ENCODE data around the gene TSGA10.
A peak's percentile ranks its signal among the peaks of the same experiment; 100 is the strongest.

Gene TSGA10

DNA sequence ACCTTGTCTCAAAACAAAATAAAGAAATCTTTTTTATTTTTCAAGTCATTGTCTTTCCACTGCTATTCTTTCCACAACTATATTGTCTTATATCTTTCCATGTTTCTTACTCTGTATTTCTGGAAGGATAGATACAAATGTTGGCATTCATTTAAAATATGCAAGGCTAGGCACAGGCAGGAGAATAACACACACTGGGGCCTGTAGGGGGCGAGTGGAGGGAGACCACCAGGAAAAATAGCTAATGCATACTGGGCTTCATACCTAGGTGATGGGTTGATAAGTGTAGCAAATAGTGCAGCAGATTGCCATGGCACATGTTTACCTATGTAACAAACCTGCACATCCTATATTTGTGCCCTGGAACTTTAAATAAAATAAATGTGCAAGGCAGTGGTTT, 35.8 kb upstream of the TSGA10 start:
- in situ Hi-C loops (cut with HindIII; ENCODE audit: low pct_ligation_motif_present, low sequenced_read_pairs): no loop called here

DNA sequence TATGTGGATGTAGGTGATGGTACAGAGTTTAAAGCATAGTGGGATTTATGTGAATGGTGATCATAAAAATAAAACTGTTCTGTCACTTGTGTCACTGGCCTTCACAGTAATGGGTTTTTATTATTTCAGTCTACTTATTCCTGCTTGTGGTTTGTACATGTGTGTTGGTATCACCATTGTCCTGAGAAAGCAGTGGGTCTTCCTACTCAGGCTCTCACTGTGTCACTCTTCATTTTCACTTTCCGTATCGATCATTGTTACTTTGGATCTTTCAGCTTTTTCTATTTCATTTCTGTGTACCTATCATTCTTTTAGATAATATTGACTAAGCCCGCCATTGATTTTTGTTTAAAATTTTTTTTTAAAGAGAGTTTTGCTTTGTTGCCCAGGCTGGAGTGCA, 33.6 kb upstream of the TSGA10 start:
- in situ Hi-C loops (cut with HindIII; ENCODE audit: low pct_ligation_motif_present, low sequenced_read_pairs): no loop called here
- Histone ChIP-seq H3K27ac (no peak overlapping the region), H3K27me3 (replicated peaks) (no peaks in the 10 kb centered on the region), H3K4me3 (ENCODE audit: low read depth, low read length) (no peak overlapping the region), H3K36me3 (replicated peaks) (peaks cover 5% of the 10 kb centered on the region)
- DNase-seq: no peak
- TF ChIP-seq, protein P1, sequence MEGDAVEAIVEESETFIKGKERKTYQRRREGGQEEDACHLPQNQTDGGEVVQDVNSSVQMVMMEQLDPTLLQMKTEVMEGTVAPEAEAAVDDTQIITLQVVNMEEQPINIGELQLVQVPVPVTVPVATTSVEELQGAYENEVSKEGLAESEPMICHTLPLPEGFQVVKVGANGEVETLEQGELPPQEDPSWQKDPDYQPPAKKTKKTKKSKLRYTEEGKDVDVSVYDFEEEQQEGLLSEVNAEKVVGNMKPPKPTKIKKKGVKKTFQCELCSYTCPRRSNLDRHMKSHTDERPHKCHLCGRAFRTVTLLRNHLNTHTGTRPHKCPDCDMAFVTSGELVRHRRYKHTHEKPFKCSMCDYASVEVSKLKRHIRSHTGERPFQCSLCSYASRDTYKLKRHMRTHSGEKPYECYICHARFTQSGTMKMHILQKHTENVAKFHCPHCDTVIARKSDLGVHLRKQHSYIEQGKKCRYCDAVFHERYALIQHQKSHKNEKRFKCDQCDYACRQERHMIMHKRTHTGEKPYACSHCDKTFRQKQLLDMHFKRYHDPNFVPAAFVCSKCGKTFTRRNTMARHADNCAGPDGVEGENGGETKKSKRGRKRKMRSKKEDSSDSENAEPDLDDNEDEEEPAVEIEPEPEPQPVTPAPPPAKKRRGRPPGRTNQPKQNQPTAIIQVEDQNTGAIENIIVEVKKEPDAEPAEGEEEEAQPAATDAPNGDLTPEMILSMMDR (IDR thresholded peaks at IDR 0.05; ENCODE audit: low read depth, low read length, missing control alignments): no peak

More for the DNA sequence above, 35.8 kb upstream of the TSGA10 start:
- peaks cover 11% of the 10 kb centered on the region for H3K36me3 ChIP-seq (replicated peaks)
- TF ChIP-seq, protein P1 (IDR thresholded peaks at IDR 0.05; ENCODE audit: low read depth, low read length, missing control alignments): peak; percentile 42
- H3K4me3 ChIP-seq (ENCODE audit: low read depth, low read length): no peak overlapping the region
- H3K27me3 ChIP-seq (replicated peaks): no peaks in the 10 kb centered on the region
- DNase-seq: no peak
- H3K27ac ChIP-seq: no peak overlapping the region

DNA sequence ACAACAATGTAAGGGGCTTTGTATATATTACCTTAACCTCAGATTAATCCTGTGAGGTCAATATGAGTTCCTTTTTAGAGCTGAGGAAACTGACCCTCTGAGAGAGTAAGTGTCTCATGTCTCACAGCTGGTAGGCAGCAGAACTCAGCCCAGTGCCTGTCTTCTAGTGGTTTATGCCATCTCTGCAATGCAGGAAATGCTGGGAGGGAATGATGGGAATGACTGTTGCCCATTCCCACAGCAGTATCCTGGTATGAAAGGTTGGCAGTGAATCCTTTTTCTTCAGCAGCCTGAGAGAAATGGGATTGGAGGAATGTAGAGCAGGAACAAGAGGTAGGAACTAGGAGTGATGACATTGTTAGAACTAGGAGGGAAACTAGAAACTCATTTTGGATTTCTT, 32.3 kb upstream of the TSGA10 start:
- in situ Hi-C loops (cut with HindIII; ENCODE audit: low pct_ligation_motif_present, low sequenced_read_pairs): no loop called here
- TF ChIP-seq, protein P1 (IDR thresholded peaks at IDR 0.05; ENCODE audit: low read depth, low read length, missing control alignments): no peak
- Histone ChIP-seq H3K4me3 (ENCODE audit: low read depth, low read length) (no peak overlapping the region), H3K27me3 (replicated peaks) (no peaks in the 10 kb centered on the region), H3K27ac (no peak overlapping the region), H3K36me3 (replicated peaks) (peaks cover 3% of the 10 kb centered on the region)
- no peak for DNase-seq

DNA sequence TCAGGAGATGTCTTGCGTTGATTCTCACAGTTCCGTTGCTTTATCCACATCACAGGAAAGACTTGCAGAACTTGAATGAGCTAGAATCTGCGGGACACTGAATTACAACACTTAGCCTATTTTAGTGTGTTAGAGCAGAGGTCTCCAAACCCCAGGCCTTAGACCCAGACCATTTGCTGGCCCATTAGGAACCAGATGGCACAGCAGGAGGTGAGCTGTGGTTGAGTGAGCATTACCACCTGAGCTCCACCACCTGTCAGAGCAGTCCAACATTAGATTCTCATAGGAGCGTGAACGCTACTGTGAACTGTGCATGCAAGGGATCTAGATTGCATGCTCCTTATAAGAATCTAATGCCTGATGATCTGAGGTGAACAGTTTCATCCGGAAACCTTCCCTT, 30.1 kb upstream of the TSGA10 start:
- H3K4me3 ChIP-seq (ENCODE audit: low read depth, low read length): no peak overlapping the region
- no peak for DNase-seq
- H3K27me3 ChIP-seq (replicated peaks): no peaks in the 10 kb centered on the region
- in situ Hi-C loops (cut with HindIII; ENCODE audit: low pct_ligation_motif_present, low sequenced_read_pairs): no loop called here
- no peaks in the 10 kb centered on the region for H3K36me3 ChIP-seq (replicated peaks)
- TF ChIP-seq, protein P1 (IDR thresholded peaks at IDR 0.05; ENCODE audit: low read depth, low read length, missing control alignments): no peak
- H3K27ac ChIP-seq: no peak overlapping the region

DNA sequence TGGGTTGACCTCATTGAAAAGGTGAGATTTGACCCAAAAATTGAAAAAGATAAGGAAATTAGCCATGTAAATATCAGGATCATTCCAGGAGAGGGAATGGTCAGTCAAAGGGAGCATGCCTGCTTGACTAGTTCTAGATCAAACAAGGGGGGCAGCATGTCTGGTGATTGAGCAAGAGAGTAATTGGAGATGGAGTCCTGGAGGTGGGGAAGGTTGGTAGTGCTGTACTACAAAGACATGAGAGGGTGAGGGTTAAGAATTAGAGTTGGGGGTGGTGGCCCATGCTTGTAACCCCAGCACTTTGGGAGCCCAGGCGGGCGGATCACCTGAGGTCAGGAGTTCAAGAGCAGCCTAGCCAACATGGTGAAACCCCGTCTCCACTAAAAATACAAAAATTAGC, 28.3 kb upstream of the TSGA10 start:
- TF ChIP-seq, protein P1 (IDR thresholded peaks at IDR 0.05; ENCODE audit: low read depth, low read length, missing control alignments): no peak
- H3K4me3 ChIP-seq (ENCODE audit: low read depth, low read length): no peak overlapping the region
- in situ Hi-C loops (cut with HindIII; ENCODE audit: low pct_ligation_motif_present, low sequenced_read_pairs): no loop called here

DNA sequence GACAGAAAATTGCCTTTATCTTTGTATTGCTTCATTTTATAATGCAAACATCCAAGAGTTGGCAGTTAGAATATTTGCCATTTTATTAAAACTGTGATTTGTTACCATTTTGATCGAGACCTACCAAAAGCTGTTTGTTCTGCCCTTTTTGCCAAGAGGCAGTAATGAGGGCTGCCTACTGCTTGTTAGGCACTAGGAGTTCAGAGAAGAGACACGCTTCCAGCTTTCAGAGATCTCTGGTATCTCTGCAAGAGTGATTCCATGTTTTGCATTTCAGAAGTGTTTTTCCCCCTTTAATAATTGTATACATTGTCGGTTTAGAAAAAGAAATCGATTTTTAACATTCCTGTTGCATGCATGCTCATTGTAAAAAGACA, 26.9 kb upstream of the TSGA10 start:
- H3K4me3 ChIP-seq (ENCODE audit: low read depth, low read length): peak overlapping the region; percentile 98
- DNase-seq: peak; percentile 5
- TF ChIP-seq, protein P1 (IDR thresholded peaks at IDR 0.05; ENCODE audit: low read depth, low read length, missing control alignments): no peak
- no peaks in the 10 kb centered on the region for H3K27me3 ChIP-seq (replicated peaks)
- H3K36me3 ChIP-seq (replicated peaks): no peaks in the 10 kb centered on the region
- in situ Hi-C loops (cut with HindIII; ENCODE audit: low pct_ligation_motif_present, low sequenced_read_pairs): no loop called here
- peak overlapping the region; percentile 64 for H3K27ac ChIP-seq

More for the DNA sequence above, 28.3 kb upstream of the TSGA10 start:
- Histone ChIP-seq H3K27me3 (replicated peaks) (no peaks in the 10 kb centered on the region), H3K27ac (no peak overlapping the region), H3K36me3 (replicated peaks) (no peaks in the 10 kb centered on the region)
- DNase-seq: no peak

All from brain microvascular endothelial cell (primary cell).